ELR (cell line): ENCODE measurements around the gene ELP5.
A peak's percentile ranks its signal among the peaks of the same experiment; 100 is the strongest.

Experiments used
- DNase-seq: peaks from one replicate; pipeline ENCODE4 v3.0.0-alpha.2; 2015; ENCODE audit warnings: low read depth

ELP5 gene

GRCh38 chr17:7252176-7253043, at the start of gene ELP5:
Gene ELP5 (plus strand): TSS chr17:7252215. CDS start chr17:7252551, 336 bp downstream.
- peak; percentile 96 for DNase-seq

GRCh38 chr17:7203391-7203790, 48.6 kb upstream of the ELP5 start:
- no peak for DNase-seq

- DNase-seq: no peak
Observed at GRCh38 chr17:7204336-7204735, 47.7 kb upstream of the ELP5 start.

GRCh38 chr17:7204828-7205461, 47.1 kb upstream of the ELP5 start:
- DNase-seq: peak; percentile 71

- DNase-seq: no peak
Observed at GRCh38 chr17:7205561-7205960, 46.5 kb upstream of the ELP5 start.

GRCh38 chr17:7207120-7208001, 44.7 kb upstream of the ELP5 start:
- DNase-seq: no peak

GRCh38 chr17:7208027-7208571, 43.9 kb upstream of the ELP5 start:
- DNase-seq: no peak

GRCh38 chr17:7208754-7209460, 43.1 kb upstream of the ELP5 start:
- no peak for DNase-seq

GRCh38 chr17:7211491-7212273, 40.3 kb upstream of the ELP5 start:
- no peak for DNase-seq

GRCh38 chr17:7213895-7214299, 38.1 kb upstream of the ELP5 start:
- peak; percentile 81 for DNase-seq

GRCh38 chr17:7214300-7215135, 37.5 kb upstream of the ELP5 start:
- DNase-seq: peak; percentile 98

- DNase-seq: no peak
Observed at GRCh38 chr17:7215136-7215638, 36.8 kb upstream of the ELP5 start.

- DNase-seq: peak; percentile 46
Observed at GRCh38 chr17:7215652-7216180, 36.3 kb upstream of the ELP5 start.

GRCh38 chr17:7216242-7217112, 35.5 kb upstream of the ELP5 start:
- peak; percentile 16 for DNase-seq

- DNase-seq: peak; percentile 82
Observed at GRCh38 chr17:7217113-7217987, 34.7 kb upstream of the ELP5 start.

- DNase-seq: peak; percentile 20
Observed at GRCh38 chr17:7218166-7218565, 33.8 kb upstream of the ELP5 start.

GRCh38 chr17:7218758-7219157, 33.3 kb upstream of the ELP5 start:
- DNase-seq: no peak
